Stimulated activated naive CD4-positive, alpha-beta T cell (primary cell): ENCODE results near the gene S100A4.

Experiments used
- DNase-seq, 6 experiments: peaks; one replicate each; lab custom pipeline; 2025; lab: John Stamatoyannopoulos, UW

The S100A4 gene

DNA sequence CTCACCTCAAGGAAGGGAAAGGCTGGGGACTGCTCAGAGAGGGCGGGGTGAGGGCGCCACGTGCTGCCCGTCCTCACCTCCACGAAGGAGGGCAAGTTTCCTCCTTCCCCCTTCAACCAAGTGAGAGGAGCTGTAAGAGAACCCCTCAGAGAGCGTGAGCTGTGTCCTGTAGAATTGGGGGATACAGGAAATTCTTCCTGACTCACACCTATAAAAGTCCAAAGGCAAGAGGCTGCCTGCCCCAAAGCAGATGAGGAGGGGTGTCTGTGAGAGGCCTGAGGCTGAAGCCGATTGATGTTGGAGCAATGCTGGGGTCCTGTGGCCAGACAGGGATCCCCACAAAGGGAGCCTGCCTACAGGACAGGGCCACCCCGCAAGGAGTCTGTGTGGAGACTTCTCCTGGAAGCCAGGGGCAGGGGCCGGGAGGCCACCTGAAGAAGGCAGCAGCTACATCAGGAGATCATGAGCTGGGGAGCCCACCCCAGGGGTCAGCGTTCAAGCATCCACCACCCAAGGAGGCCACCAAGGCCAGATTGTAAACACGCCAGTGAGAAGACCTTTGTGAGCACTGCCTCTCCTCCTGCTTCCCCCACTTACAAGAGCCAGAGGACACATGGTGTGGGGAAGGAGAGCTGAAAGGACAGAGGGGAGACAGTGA is 37.6 kb downstream of the S100A4 start:
- no peak for DNase-seq

DNA sequence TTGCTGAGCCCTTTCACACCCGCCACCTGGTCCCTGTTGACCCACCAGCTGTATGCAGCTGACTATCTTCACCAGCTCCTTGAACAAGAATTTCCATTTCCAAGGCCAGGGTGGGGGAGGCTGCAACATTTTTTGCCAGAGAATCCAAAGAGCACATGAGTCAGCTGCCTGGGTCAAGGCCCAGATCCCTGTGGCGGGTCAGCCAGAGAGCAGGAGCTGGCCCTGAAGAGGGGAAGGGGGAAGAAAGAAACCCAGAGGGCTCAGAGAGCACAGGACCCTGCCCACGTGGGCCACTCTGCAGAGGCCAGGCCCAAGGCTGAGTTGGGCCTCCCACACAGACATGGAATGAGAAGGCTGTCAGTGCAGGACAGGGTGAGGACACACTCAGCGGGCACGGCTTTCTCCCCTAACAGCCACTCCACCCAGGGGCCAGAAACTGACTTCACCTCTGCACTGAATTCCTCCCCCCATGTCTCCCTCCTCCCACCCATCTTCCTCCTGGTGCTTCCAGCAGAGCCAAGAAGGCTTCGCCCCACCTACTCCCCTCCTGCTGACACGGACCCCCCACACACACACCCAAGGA is 38.7 kb downstream of the S100A4 start:
- no peak for DNase-seq

DNA sequence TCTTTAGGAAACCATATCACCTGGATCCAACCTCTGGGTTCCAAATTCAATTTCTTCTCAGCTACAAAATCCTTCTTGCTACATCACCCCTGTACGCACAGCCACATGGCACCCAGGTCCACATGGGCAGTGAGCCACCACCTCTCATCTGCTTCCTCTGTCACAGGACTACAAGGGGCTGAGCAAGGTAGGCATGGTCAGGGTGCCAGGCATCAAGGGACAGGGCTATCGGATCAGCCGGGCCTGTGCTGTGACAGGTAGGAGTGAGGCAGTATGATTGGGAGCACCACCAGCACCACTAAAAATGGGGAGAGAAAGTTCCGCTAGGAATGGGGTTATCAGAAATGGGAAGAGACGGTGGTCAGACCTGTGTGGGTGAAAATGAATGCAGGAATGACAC is 39.2 kb downstream of the S100A4 start:
- DNase-seq, result no peak

DNA sequence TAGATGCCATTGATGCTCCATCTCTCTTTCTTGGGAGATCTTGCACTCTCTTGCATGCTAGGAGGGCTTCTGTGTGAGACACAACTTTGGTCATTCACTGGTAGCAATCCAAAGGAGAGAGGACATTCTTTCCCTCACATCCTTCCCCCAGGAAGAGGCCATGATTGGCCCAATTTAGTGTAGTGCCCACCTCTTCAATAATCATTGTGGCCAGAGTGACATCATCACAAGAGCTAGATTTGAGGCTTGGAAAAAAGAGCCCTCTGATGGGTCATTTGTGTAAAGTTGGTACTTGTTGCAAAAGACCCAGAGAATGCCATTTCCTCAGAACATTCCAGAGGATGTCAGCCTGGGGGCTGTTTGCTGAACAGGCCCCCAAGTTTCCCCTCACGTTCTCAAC is 40.0 kb downstream of the S100A4 start:
- no peak for DNase-seq

DNA sequence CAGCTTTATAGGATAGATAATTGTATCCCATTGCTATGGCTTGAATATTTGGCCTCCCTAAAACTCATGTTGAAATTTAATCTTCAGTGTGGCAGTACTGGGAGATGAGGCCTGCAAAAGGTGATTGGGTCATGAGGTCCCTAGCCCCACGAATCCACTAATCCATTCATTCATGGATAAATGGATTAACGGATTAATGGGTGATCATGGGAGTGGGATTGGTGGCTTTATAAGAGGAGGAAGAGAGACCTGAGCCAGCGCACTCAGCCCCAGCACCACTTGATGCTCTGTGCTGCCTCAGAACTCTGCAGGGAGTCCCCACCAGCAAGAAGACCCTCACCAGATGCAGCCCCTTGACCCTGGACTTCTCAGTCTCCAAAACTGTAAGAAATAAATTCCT is 41.8 kb downstream of the S100A4 start:
- DNase-seq, result no peak

DNA sequence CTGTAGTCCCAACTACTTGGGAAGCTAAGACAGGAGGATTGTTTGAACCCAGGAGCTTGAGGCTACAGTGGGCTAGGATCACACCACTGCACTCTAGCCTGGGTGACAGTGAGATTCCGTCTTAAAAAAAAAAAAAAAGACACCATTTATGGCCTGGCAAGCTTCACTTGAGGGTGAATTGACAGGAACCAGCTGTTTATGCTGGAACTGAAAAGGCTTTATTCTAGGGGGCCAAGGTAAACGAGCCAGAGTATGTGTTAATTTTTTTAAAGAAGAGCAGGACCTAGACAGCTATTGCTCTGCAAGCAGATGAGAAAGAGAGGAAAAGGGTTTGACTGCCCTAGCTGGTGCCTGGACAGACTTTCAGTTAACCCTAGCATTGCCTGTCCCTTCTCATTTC is 46.9 kb downstream of the S100A4 start:
- DNase-seq, result no peak

DNA sequence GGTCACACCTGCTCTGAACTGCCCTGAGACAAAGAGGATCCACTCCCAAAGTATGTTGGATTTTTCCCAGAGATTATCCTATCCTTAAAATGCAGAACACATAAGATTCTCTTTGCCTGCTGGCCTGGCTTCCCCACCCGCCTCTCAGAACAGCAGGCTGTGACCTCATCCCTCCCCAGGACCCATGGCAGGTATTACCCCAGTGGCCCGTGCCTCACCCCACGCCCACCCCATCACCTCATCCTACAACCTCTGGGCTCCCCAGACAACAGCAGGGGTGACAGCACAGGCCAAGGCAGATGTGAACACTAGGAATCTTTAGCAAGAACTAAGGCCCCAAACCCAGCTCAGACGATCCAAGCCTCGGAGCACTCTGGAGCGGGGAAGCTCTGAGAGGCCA is 50.1 kb downstream of the S100A4 start:
- DNase-seq, result no peak

DNA sequence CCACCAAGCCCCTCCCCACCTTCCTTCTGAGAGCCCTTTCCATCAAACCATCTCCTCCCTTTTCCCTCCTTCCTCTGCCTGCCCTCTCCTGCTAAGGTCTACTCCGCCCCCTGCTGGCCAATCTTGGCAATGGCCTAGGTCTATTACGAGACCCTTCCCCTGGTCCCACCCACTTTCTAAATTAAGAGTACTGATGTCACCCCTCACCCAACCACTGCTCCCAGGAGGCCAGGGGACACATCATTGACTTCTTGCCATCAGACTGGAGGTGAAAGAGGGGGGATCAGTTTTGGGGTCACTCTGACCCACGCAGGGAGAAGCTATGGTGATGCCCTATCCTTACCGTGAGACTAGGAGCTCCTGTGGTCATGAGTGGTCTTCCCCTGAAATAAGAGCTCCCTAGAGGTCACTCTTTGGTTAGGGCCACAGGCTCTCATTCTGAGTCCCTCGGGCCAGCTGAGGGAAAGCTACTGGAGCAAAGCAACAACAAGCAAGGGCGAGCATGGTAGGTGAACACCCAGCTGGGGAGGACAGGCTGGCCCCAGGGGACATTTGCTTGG is 50.5 kb downstream of the S100A4 start:
- DNase-seq, result peak; percentile 25 to 69 (median 64)
